GM23338 (cell line): ENCODE measurements around the gene RADIL. TPM values are rescaled to one million over a fixed set of nuclear protein-coding genes. Genes with fewer than 3 reads are reported as not detected.

Source experiments
- ATAC-seq: fragments of 200-7000 bp; cut with Tn5 transposase; 3 replicates; pipeline ENCODE4 v1.9.1; 2020
- DNase-seq: peaks from one replicate; pipeline ENCODE4 v3.0.0-alpha.2; 2015; ENCODE audit warnings: low spot score
- H2AFZ ChIP-seq: fragments of 200-600 bp; sonication (generic); 2 replicates; pipeline ENCODE4 v1.8.0; 2016; ENCODE audit warnings: antibody characterized with exemption, mild to moderate bottlenecking, moderate library complexity
- H3F3A ChIP-seq: fragments of 200-600 bp; sonication (generic); replicated peaks from 2 replicates; pipeline ENCODE4 v1.8.0; 2017; ENCODE audit warnings: antibody characterized with exemption, mixed run types, low read depth
- H3K27ac ChIP-seq: fragments of 200-600 bp; sonication (generic); 2 replicates; pipeline ENCODE4 v1.6.1; 2016; ENCODE audit warnings: low read depth
- H3K27me3 ChIP-seq: fragments of 200-600 bp; sonication (generic); 2 replicates; pipeline ENCODE4 v1.8.0; 2016; ENCODE audit warnings: mild to moderate bottlenecking, mixed run types, moderate library complexity; ENCODE audit not compliant: insufficient read depth
- H3K36me3 ChIP-seq: fragments of 200-600 bp; sonication (generic); 2 replicates; pipeline ENCODE4 v1.8.0; 2016; ENCODE audit warnings: mild to moderate bottlenecking; ENCODE audit not compliant: insufficient read depth
- H3K4me1 ChIP-seq: fragments of 200-600 bp; sonication (generic); 2 replicates; pipeline ENCODE4 v1.8.0; 2016; ENCODE audit warnings: mild to moderate bottlenecking, moderate library complexity; ENCODE audit not compliant: insufficient read depth
- H3K4me2 ChIP-seq: fragments of 200-600 bp; sonication (generic); 2 replicates; pipeline ENCODE4 v1.7.1; 2017; ENCODE audit warnings: mixed run types
- H3K4me3 ChIP-seq: fragments of 200-600 bp; sonication (generic); 2 replicates; pipeline ENCODE4 v1.6.1; 2016; ENCODE audit warnings: mixed run types
- H3K79me2 ChIP-seq: fragments of 200-600 bp; sonication (generic); replicated peaks from 2 replicates; pipeline ENCODE4 v1.8.0; 2017; ENCODE audit warnings: mild to moderate bottlenecking; ENCODE audit not compliant: insufficient read depth
- H3K9me2 ChIP-seq: fragments of 200-600 bp; sonication (generic); 2 replicates; pipeline ENCODE4 v1.8.0; 2017; ENCODE audit not compliant: insufficient read depth
- H4K20me1 ChIP-seq: fragments of 200-600 bp; sonication (generic); replicated peaks from 2 replicates; pipeline ENCODE4 v1.8.0; 2017; ENCODE audit warnings: mild to moderate bottlenecking; ENCODE audit not compliant: insufficient read depth
- H3K27ac Mint-ChIP-seq: 2 replicates; pipeline ENCODE4 v1.8.0; 2020; ENCODE audit warnings: inconsistent platforms, mild to moderate bottlenecking, moderate library complexity, mixed read lengths
- H3K27me3 Mint-ChIP-seq: 3 replicates; pipeline ENCODE4 v1.8.0; 2022; ENCODE audit warnings: low read depth, mild to moderate bottlenecking, moderate library complexity, mixed read lengths, inconsistent platforms; ENCODE audit not compliant: insufficient read depth, poor library complexity
- H3K36me3 Mint-ChIP-seq: 3 replicates; pipeline ENCODE4 v1.8.0; 2021; ENCODE audit warnings: low read depth, mild to moderate bottlenecking, inconsistent platforms, moderate library complexity, mixed read lengths
- H3K4me1 Mint-ChIP-seq: 3 replicates; pipeline ENCODE4 v1.8.0; 2020; ENCODE audit warnings: mild to moderate bottlenecking, inconsistent platforms, mixed read lengths
- H3K4me3 Mint-ChIP-seq: 3 replicates; pipeline ENCODE4 v1.8.0; 2021; ENCODE audit warnings: moderate library complexity, mild to moderate bottlenecking, inconsistent platforms, mixed read lengths
- H3K9me3 Mint-ChIP-seq: 3 replicates; pipeline ENCODE4 v1.8.0; 2020; ENCODE audit warnings: moderate library complexity, mild to moderate bottlenecking, inconsistent platforms, mixed read lengths
- CREB1 ChIP-seq: fragments of 250-450 bp; sonication (Bioruptor Pico); IDR thresholded peaks from 2 replicates; pipeline ENCODE4 v1.5.0; 2020; ENCODE audit warnings: low read depth, mild to moderate bottlenecking, moderate library complexity
- EZH2 ChIP-seq: fragments of 200-600 bp; sonication (generic); IDR thresholded peaks from one replicate; pipeline ENCODE4 v1.8.0; 2017; ENCODE audit warnings: antibody characterized with exemption, mild to moderate bottlenecking, low read depth; ENCODE audit not compliant: unreplicated experiment
- EZH2phosphoT487 ChIP-seq: fragments of 200-600 bp; sonication (generic); IDR thresholded peaks from one replicate; pipeline ENCODE4 v1.8.1; 2018; ENCODE audit warnings: antibody characterized with exemption; ENCODE audit not compliant: unreplicated experiment
- JUNB ChIP-seq: IDR thresholded peaks from one replicate; pipeline ENCODE4 v1.6.1; 2016; ENCODE audit warnings: antibody characterized with exemption; ENCODE audit not compliant: unreplicated experiment
- NANOG ChIP-seq: IDR thresholded peaks from 2 replicates; pipeline ENCODE4 v1.6.1; 2016; ENCODE audit warnings: antibody characterized with exemption, borderline replicate concordance
- POLR2AphosphoS5 ChIP-seq: IDR thresholded peaks from 2 replicates; pipeline ENCODE4 v1.6.1; 2016; ENCODE audit warnings: antibody characterized with exemption, low read depth
- REST ChIP-seq: IDR thresholded peaks from one replicate; pipeline ENCODE4 v1.6.1; 2018; ENCODE audit warnings: antibody characterized with exemption; ENCODE audit not compliant: unreplicated experiment
- STAT1 ChIP-seq: IDR thresholded peaks from one replicate; pipeline ENCODE4 v1.6.1; 2016; ENCODE audit warnings: antibody characterized with exemption; ENCODE audit not compliant: unreplicated experiment
- ZNF114 ChIP-seq: fragments of 250-450 bp; sonication (Bioruptor Pico); IDR thresholded peaks from 2 replicates; pipeline ENCODE4 v1.5.0; 2020; ENCODE audit warnings: mild to moderate bottlenecking, moderate library complexity
- ZNF331 ChIP-seq: fragments of 250-450 bp; sonication (Bioruptor Pico); IDR thresholded peaks from 2 replicates; pipeline ENCODE4 v1.5.0; 2020; ENCODE audit warnings: low read depth, mild to moderate bottlenecking, moderate library complexity
- polyA plus RNA-seq: library from polyadenylated mRNA; unstranded; fragments of >200 nt; fragmentation: Nextera tagmentation; extraction: Ambion mirVana; gene quantifications from 2 replicates; pipeline ENCODE4 v1.2.1, GENCODE V29; 2016
- total RNA-seq: library from RNA; depleted of rRNA; stranded (reverse); fragments of >200 nt; shearing (Covaris generic); gene quantifications from 2 replicates; pipeline ENCODE4 v1.2.3, GENCODE V29; 2014
- TF ChIP-seq, protein P1 (sequence below), 2 experiments: fragments of 200-600 bp in 1 of 2; sonication (generic) in 1 of 2; conservative IDR thresholded peaks; 2 replicates each; pipeline versions ENCODE4 v1.5.1 to v1.6.1; 2016 to 2017; ENCODE audit warnings: antibody characterized with exemption in 2 of 2, low read depth in 2 of 2, mild to moderate bottlenecking in 2 of 2, moderate library complexity in 1 of 2
- TF ChIP-seq, protein P2 (sequence below): IDR thresholded peaks from 2 replicates; pipeline ENCODE4 v1.6.1; 2016; ENCODE audit warnings: antibody characterized with exemption
- TF ChIP-seq, protein P3 (sequence below): fragments of 250-450 bp; sonication (Bioruptor Pico); IDR thresholded peaks from 2 replicates; pipeline ENCODE4 v1.5.0; 2020; ENCODE audit warnings: mild to moderate bottlenecking, moderate library complexity

RADIL gene
- total and polyA plus RNA-seq, 2 experiments from 2014 or later = 4.3 to 9.8 TPM

- no peaks in the 10 kb centered on the region for H3K27me3 ChIP-seq
- DNase-seq (no peak), ATAC-seq (no peak)
- no peaks in the 10 kb centered on the region for H3K79me2 ChIP-seq
- Mint-ChIP-seq H3K27me3 (peaks cover 10% of the 10 kb centered on the region), H3K36me3 (no peaks in the 10 kb centered on the region), H3K9me3 (peaks cover 9% of the 10 kb centered on the region; the same call in 1 of the 3 replicates), H3K4me3 (no peak overlapping the region), H3K4me1 (no peaks in the 10 kb centered on the region; the same call in 2 of the 3 replicates), H3K27ac (no peak overlapping the region)
- H2AFZ ChIP-seq = no peak overlapping the region
- H3K27ac ChIP-seq = no peak overlapping the region
- no peaks in the 10 kb centered on the region for H3K36me3 ChIP-seq
- no peaks in the 10 kb centered on the region for H4K20me1 ChIP-seq
- TF ChIP-seq, protein P1, sequence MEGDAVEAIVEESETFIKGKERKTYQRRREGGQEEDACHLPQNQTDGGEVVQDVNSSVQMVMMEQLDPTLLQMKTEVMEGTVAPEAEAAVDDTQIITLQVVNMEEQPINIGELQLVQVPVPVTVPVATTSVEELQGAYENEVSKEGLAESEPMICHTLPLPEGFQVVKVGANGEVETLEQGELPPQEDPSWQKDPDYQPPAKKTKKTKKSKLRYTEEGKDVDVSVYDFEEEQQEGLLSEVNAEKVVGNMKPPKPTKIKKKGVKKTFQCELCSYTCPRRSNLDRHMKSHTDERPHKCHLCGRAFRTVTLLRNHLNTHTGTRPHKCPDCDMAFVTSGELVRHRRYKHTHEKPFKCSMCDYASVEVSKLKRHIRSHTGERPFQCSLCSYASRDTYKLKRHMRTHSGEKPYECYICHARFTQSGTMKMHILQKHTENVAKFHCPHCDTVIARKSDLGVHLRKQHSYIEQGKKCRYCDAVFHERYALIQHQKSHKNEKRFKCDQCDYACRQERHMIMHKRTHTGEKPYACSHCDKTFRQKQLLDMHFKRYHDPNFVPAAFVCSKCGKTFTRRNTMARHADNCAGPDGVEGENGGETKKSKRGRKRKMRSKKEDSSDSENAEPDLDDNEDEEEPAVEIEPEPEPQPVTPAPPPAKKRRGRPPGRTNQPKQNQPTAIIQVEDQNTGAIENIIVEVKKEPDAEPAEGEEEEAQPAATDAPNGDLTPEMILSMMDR (conservative IDR thresholded peaks at IDR 0.05; ENCODE audit: low read depth in 2 of 2) = no peak
- no peak for TF ChIP-seq ZNF114 (CRISPR knock-in tag)
- no peak for TF ChIP-seq POLR2AphosphoS5
- TF ChIP-seq, protein P2, sequence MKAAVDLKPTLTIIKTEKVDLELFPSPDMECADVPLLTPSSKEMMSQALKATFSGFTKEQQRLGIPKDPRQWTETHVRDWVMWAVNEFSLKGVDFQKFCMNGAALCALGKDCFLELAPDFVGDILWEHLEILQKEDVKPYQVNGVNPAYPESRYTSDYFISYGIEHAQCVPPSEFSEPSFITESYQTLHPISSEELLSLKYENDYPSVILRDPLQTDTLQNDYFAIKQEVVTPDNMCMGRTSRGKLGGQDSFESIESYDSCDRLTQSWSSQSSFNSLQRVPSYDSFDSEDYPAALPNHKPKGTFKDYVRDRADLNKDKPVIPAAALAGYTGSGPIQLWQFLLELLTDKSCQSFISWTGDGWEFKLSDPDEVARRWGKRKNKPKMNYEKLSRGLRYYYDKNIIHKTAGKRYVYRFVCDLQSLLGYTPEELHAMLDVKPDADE = no peak
- no peak for TF ChIP-seq EZH2phosphoT487
- TF ChIP-seq ZNF331 (CRISPR knock-in tag) = no peak
- no peak for TF ChIP-seq NANOG
- no peak for TF ChIP-seq JUNB
- TF ChIP-seq STAT1 = no peak
- TF ChIP-seq EZH2 = no peak
- no peak for TF ChIP-seq CREB1
- no peak for TF ChIP-seq REST
- TF ChIP-seq, protein P3, sequence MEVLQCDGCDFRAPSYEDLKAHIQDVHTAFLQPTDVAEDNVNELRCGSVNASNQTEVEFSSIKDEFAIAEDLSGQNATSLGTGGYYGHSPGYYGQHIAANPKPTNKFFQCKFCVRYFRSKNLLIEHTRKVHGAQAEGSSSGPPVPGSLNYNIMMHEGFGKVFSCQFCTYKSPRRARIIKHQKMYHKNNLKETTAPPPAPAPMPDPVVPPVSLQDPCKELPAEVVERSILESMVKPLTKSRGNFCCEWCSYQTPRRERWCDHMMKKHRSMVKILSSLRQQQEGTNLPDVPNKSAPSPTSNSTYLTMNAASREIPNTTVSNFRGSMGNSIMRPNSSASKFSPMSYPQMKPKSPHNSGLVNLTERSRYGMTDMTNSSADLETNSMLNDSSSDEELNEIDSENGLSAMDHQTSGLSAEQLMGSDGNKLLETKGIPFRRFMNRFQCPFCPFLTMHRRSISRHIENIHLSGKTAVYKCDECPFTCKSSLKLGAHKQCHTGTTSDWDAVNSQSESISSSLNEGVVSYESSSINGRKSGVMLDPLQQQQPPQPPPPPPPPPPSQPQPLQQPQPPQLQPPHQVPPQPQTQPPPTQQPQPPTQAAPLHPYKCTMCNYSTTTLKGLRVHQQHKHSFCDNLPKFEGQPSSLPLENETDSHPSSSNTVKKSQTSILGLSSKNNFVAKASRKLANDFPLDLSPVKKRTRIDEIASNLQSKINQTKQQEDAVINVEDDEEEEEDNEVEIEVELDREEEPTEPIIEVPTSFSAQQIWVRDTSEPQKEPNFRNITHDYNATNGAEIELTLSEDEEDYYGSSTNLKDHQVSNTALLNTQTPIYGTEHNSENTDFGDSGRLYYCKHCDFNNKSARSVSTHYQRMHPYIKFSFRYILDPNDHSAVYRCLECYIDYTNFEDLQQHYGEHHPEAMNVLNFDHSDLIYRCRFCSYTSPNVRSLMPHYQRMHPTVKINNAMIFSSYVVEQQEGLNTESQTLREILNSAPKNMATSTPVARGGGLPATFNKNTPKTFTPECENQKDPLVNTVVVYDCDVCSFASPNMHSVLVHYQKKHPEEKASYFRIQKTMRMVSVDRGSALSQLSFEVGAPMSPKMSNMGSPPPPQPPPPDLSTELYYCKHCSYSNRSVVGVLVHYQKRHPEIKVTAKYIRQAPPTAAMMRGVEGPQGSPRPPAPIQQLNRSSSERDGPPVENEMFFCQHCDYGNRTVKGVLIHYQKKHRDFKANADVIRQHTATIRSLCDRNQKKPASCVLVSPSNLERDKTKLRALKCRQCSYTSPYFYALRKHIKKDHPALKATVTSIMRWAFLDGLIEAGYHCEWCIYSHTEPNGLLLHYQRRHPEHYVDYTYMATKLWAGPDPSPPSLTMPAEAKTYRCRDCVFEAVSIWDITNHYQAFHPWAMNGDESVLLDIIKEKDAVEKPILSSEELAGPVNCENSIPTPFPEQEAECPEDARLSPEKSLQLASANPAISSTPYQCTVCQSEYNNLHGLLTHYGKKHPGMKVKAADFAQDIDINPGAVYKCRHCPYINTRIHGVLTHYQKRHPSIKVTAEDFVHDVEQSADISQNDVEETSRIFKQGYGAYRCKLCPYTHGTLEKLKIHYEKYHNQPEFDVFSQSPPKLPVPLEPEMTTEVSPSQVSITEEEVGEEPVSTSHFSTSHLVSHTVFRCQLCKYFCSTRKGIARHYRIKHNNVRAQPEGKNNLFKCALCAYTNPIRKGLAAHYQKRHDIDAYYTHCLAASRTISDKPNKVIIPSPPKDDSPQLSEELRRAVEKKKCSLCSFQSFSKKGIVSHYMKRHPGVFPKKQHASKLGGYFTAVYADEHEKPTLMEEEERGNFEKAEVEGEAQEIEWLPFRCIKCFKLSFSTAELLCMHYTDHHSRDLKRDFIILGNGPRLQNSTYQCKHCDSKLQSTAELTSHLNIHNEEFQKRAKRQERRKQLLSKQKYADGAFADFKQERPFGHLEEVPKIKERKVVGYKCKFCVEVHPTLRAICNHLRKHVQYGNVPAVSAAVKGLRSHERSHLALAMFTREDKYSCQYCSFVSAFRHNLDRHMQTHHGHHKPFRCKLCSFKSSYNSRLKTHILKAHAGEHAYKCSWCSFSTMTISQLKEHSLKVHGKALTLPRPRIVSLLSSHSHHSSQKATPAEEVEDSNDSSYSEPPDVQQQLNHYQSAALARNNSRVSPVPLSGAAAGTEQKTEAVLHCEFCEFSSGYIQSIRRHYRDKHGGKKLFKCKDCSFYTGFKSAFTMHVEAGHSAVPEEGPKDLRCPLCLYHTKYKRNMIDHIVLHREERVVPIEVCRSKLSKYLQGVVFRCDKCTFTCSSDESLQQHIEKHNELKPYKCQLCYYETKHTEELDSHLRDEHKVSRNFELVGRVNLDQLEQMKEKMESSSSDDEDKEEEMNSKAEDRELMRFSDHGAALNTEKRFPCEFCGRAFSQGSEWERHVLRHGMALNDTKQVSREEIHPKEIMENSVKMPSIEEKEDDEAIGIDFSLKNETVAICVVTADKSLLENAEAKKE (CRISPR knock-in tag) = no peak
- H3K4me1 ChIP-seq = no peaks in the 10 kb centered on the region
- no peaks in the 10 kb centered on the region for H3K9me2 ChIP-seq
- no peak overlapping the region for H3K4me2 ChIP-seq
- no peaks in the 10 kb centered on the region for H3F3A ChIP-seq
- H3K4me3 ChIP-seq = no peak overlapping the region
Measured at GRCh38 chr7:4816419-4817080, 67.0 kb downstream of the RADIL start.
